Measurements from ENCODE around the gene HDDC3. TPM values are rescaled to one million over a fixed set of nuclear protein-coding genes. Genes with fewer than 3 reads are reported as not detected.

HDDC3 gene
- polyA plus RNA-seq, 1 donor (not counting 4 experiments of a cell fraction or from before 2014, with no cell fraction given): 11.8 TPM

DNA sequence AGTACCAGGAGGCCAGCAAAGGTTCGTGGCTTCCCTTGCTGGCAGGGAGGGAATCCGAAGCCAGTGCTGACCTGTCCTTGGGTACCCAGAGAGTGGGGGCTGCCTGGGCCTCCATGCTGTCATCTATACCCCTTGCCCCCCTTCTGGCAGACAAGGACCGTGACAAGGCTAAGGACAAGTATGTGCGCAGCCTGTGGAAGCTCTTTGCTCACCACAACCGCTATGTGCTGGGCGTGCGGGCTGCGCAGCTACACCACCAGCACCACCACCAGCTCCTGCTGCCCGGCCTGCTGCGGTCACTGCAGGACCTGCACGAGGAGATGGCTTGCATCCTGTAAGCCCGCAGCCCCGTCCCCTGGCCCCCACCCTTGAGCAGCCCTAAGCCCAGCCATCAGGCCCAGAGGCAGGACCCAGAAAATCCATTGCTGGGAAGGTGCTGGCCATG, 45.3 kb downstream of the HDDC3 start:
- no peaks in the 10 kb centered on the region for H3K27me3 ChIP-seq (ENCODE audit: control insufficient read depth, extremely low read depth, insufficient read depth, low read length)
- peaks cover 0 to 4% of the 10 kb centered on the region in 2 experiments for H3K36me3 ChIP-seq (ENCODE audit: control insufficient read depth in 2 of 2, extremely low read depth in 1 of 2, insufficient read depth in 2 of 2, low read length in 2 of 2)
- no peaks in the 10 kb centered on the region for H3K9me1 ChIP-seq (ENCODE audit: control insufficient read depth, extremely low read depth, insufficient read depth, low read length)
- TF ChIP-seq, protein P1, sequence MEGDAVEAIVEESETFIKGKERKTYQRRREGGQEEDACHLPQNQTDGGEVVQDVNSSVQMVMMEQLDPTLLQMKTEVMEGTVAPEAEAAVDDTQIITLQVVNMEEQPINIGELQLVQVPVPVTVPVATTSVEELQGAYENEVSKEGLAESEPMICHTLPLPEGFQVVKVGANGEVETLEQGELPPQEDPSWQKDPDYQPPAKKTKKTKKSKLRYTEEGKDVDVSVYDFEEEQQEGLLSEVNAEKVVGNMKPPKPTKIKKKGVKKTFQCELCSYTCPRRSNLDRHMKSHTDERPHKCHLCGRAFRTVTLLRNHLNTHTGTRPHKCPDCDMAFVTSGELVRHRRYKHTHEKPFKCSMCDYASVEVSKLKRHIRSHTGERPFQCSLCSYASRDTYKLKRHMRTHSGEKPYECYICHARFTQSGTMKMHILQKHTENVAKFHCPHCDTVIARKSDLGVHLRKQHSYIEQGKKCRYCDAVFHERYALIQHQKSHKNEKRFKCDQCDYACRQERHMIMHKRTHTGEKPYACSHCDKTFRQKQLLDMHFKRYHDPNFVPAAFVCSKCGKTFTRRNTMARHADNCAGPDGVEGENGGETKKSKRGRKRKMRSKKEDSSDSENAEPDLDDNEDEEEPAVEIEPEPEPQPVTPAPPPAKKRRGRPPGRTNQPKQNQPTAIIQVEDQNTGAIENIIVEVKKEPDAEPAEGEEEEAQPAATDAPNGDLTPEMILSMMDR (optimal IDR thresholded peaks at IDR 0.05 in 1 of 3, IDR thresholded peaks at IDR 0.05 in 1 of 3, conservative IDR thresholded peaks at IDR 0.05 in 1 of 3; ENCODE audit: extremely low read depth in 1 of 3, insufficient read depth in 2 of 3, low read length in 3 of 3): no peak
- no peak for TF ChIP-seq EZH2 (IDR thresholded peaks at IDR 0.05; ENCODE audit: low read length)
- no peaks in the 10 kb centered on the region for H4K20me1 ChIP-seq (ENCODE audit: control insufficient read depth, extremely low read depth, insufficient read depth, low read length)
- no peak overlapping the region for H3K9ac ChIP-seq (ENCODE audit: control insufficient read depth, extremely low read depth, insufficient read depth, low read length)
- no peaks in the 10 kb centered on the region for H3K79me2 ChIP-seq (ENCODE audit: control insufficient read depth, insufficient read depth, low read length)
- dilution Hi-C loops (cut with MboI; ENCODE audit: extremely low pct_ligation_motif_present, low sequenced_read_pairs): no loop called here
- FAIRE-seq (no peak), DNase-seq (ENCODE audit: low read depth, low spot score) (no peak)
- no peaks in the 10 kb centered on the region for H3K4me1 ChIP-seq (ENCODE audit: control insufficient read depth, extremely low read depth, insufficient read depth, low read length)
- no peak overlapping the region for H2AFZ ChIP-seq (ENCODE audit: control insufficient read depth, low read length)
- H3K4me2 ChIP-seq (ENCODE audit: control insufficient read depth, extremely low read depth, insufficient read depth, low read depth, low read length): no peak overlapping the region
- H3K9me3 ChIP-seq (ENCODE audit: control insufficient read depth, low read depth, low read length): no peaks in the 10 kb centered on the region
- H3K4me3 ChIP-seq (ENCODE audit: control insufficient read depth in 2 of 3, extremely low read depth in 1 of 3, insufficient read depth in 2 of 3, low read depth in 1 of 3, low read length in 3 of 3): no peak overlapping the region
- no peak overlapping the region for H3K27ac ChIP-seq (ENCODE audit: control insufficient read depth, insufficient read depth, low read length)

DNA sequence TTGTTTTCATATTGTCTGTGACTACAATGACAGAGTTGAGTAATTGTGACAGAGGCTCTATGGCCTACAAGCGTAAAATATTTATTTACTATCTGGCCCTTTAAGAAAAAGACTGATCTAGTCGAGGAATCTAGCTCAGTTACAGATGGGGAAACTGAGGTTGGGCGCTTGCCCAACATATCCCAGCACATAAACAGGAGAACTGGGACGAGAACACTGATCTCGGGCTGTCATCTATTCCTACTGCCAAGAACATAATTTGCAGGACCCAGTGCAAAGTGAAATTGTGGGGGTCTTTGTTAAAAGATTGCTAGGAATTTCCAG, 46.1 kb downstream of the HDDC3 start:
- dilution Hi-C loops (cut with MboI; ENCODE audit: extremely low pct_ligation_motif_present, low sequenced_read_pairs): no loop called here
- Histone ChIP-seq H3K27ac (ENCODE audit: control insufficient read depth, insufficient read depth, low read length) (no peak overlapping the region), H3K79me2 (ENCODE audit: control insufficient read depth, insufficient read depth, low read length) (no peaks in the 10 kb centered on the region), H3K4me2 (ENCODE audit: control insufficient read depth, extremely low read depth, insufficient read depth, low read depth, low read length) (no peak overlapping the region), H3K9me1 (ENCODE audit: control insufficient read depth, extremely low read depth, insufficient read depth, low read length) (no peaks in the 10 kb centered on the region), H3K4me3 (ENCODE audit: control insufficient read depth in 2 of 3, extremely low read depth in 1 of 3, insufficient read depth in 2 of 3, low read depth in 1 of 3, low read length in 3 of 3) (no peak overlapping the region), H2AFZ (ENCODE audit: control insufficient read depth, low read length) (no peak overlapping the region), H3K27me3 (ENCODE audit: control insufficient read depth, extremely low read depth, insufficient read depth, low read length) (no peaks in the 10 kb centered on the region), H3K9me3 (ENCODE audit: control insufficient read depth, low read depth, low read length) (no peaks in the 10 kb centered on the region), H3K4me1 (ENCODE audit: control insufficient read depth, extremely low read depth, insufficient read depth, low read length) (no peaks in the 10 kb centered on the region), H3K36me3 (ENCODE audit: control insufficient read depth in 2 of 2, extremely low read depth in 1 of 2, insufficient read depth in 2 of 2, low read length in 2 of 2) (peaks cover 0 to 5% of the 10 kb centered on the region in 2 experiments), H3K9ac (ENCODE audit: control insufficient read depth, extremely low read depth, insufficient read depth, low read length) (no peak overlapping the region), H4K20me1 (ENCODE audit: control insufficient read depth, extremely low read depth, insufficient read depth, low read length) (no peaks in the 10 kb centered on the region)
- FAIRE-seq: no peak
- no peak for TF ChIP-seq EZH2 (IDR thresholded peaks at IDR 0.05; ENCODE audit: low read length)
- TF ChIP-seq, protein P1 (optimal IDR thresholded peaks at IDR 0.05 in 1 of 3, IDR thresholded peaks at IDR 0.05 in 1 of 3, conservative IDR thresholded peaks at IDR 0.05 in 1 of 3; ENCODE audit: extremely low read depth in 1 of 3, insufficient read depth in 2 of 3, low read length in 3 of 3): no peak
- no peak for DNase-seq (ENCODE audit: low read depth, low spot score)
